Left lung (tissue), 14 donors: ENCODE data around the gene TTC39A. TPM values are rescaled to one million over a fixed set of nuclear protein-coding genes. Genes with fewer than 3 reads are reported as not detected.

Experiments used
- ATAC-seq: fragments of 200-7000 bp; cut with Tn5 transposase; one replicate; pipeline ENCODE4 v1.9.1; 2020; ENCODE audit warnings: moderate library complexity
- DNase-seq, 4 donors: peaks; one replicate each; pipeline ENCODE4 v3.0.0-alpha.2; 2013 to 2020
- H3K27ac ChIP-seq, 2 donors: fragments of 200-600 bp; sonication (generic) in 1 of 2; one replicate each; pipeline versions ENCODE4 v1.5.0 to v1.8.0; 2020 to 2021
- H3K27me3 ChIP-seq, 2 donors: fragments of 200-600 bp; sonication (generic) in 1 of 2; one replicate each; pipeline versions ENCODE4 v1.5.0 to v1.8.0; 2020 to 2021
- H3K36me3 ChIP-seq, 2 donors: fragments of 200-600 bp; sonication (generic) in 1 of 2; one replicate each; pipeline versions ENCODE4 v1.5.0 to v1.8.0; 2020 to 2021
- H3K4me1 ChIP-seq, 2 donors: fragments of 200-600 bp; one replicate each; pipeline ENCODE4 v1.8.0; 2021
- H3K4me3 ChIP-seq, 2 donors: fragments of 200-600 bp; sonication (generic) in 1 of 2; one replicate each; pipeline versions ENCODE4 v1.5.0 to v1.8.0; 2020 to 2021; ENCODE audit warnings: mild to moderate bottlenecking in 1 of 2
- H3K9me3 ChIP-seq, 2 donors: fragments of 200-600 bp; sonication (generic) in 1 of 2; one replicate each; pipeline versions ENCODE4 v1.5.0 to v1.8.0; 2020 to 2021
- CTCF ChIP-seq, 2 donors: fragments of 200-600 bp; sonication (generic) in 1 of 2; IDR thresholded peaks; one replicate each; pipeline versions ENCODE4 v1.5.0 to v1.8.0; 2021; ENCODE audit warnings: antibody characterized with exemption in 2 of 2
- intact Hi-C, 2 donors: fragments of 100-400 bp; cut with DNase I; formaldehyde crosslinking; loops; one replicate each; pipeline versions ENCODE4 v1.11.2 to v1.14.2; 2022
- long read RNA-seq, 12 donors: library from polyadenylated mRNA in 2 of 12; unstranded in 2 of 12; transcript quantifications; one replicate each; pipeline ENCODE4 v2.0.0 and lab custom pipeline, GENCODE V29; 2019 to 2026
- polyA plus RNA-seq, 6 donors: library from polyadenylated mRNA; unstranded; fragments of 120-200 nt; gene quantifications; one replicate each; pipeline ENCODE4 v1.2.1, GENCODE V29; 2013; ENCODE audit not compliant: insufficient read length in 6 of 6
- total RNA-seq, 2 donors: library from RNA; stranded (reverse); fragmentation: NEBNext Ultra II Directional; extraction: Animal tissue kit (Norgen Biotek cat#: 25700); gene quantifications; one replicate each; pipeline ENCODE4 v1.2.1, GENCODE V29; 2021
- donor health status: DM: no; HTN: yes; CAD: no.
- donor health status: DM: no; HTN: no; CAD: no.

The TTC39A gene
- total RNA-seq (10 to 100 TPM; 40.8 to 44.6 TPM), polyA plus RNA-seq (10 to 100 TPM in 2 of 6 donors, 1 to 10 TPM in 4; 8.0 to 16.0 (median 9.2) TPM)
- long read RNA-seq, donor 1, partial matches to known transcripts = 0 of 2 reads
- long read RNA-seq, donor 1, other reads (novel, unspliced or antisense) = 0 of 2 reads
- long read RNA-seq, donor 2 = 0 reads
- long read RNA-seq, donor 3, partial matches to known transcripts = 0 of 1 reads
- long read RNA-seq, donor 3, other reads (novel, unspliced or antisense) = 0 of 1 reads
- long read RNA-seq, donor 4, partial matches to known transcripts = 1 of 9 reads
- long read RNA-seq, donor 4, other reads (novel, unspliced or antisense) = 7 of 9 reads
- long read RNA-seq, donor 5 = 0 reads
- long read RNA-seq, donor 6 = 0 reads
- long read RNA-seq, donor 7, partial matches to known transcripts = 0 of 1 reads
- long read RNA-seq, donor 7, other reads (novel, unspliced or antisense) = 0 of 1 reads
- long read RNA-seq, donor 8, partial matches to known transcripts = 0 of 1 reads
- long read RNA-seq, donor 8, other reads (novel, unspliced or antisense) = 0 of 1 reads
- long read RNA-seq, donor 9 = 0 reads
- long read RNA-seq, donor 10, partial matches to known transcripts = 0 of 11 reads
- long read RNA-seq, donor 10, other reads (novel, unspliced or antisense) = 7 of 11 reads
- long read RNA-seq, donor 11 = 0 reads
- long read RNA-seq, donor 12 = 0 reads

GRCh38 chr1:51330331-51331201 lies at the start of gene TTC39A:
Gene TTC39A (minus strand): TSS chr1:51330562. CDS start chr1:51330477, 85 bp downstream.
- Histone ChIP-seq H3K27ac (peak within 1 kb of the TSS; percentile 57 to 62), H3K9me3 (no peaks in the 10 kb centered on the region), H3K27me3 (peaks cover 0 to 31% of the 10 kb centered on the region in 2 donors), H3K4me1 (peaks cover 4 to 13% of the 10 kb centered on the region in 2 donors), H3K4me3 (peak within 1 kb of the TSS; percentile 15 to 43), H3K36me3 (no peaks in the 10 kb centered on the region)
- intact Hi-C loops = no loop called here
- ATAC-seq (peak; percentile 12), DNase-seq (no peak)
- TF ChIP-seq CTCF (IDR thresholded peaks at IDR 0.05) = no peak

GRCh38 chr1:51378871-51379270 lies 48.5 kb upstream of the TTC39A start:
- Histone ChIP-seq H3K36me3 (peaks cover 0 to 79% of the 10 kb centered on the region in 2 donors), H3K27me3 (no peaks in the 10 kb centered on the region), H3K4me1 (no peaks in the 10 kb centered on the region), H3K9me3 (peaks cover 0 to 2% of the 10 kb centered on the region in 2 donors), H3K4me3 (no peak overlapping the region), H3K27ac (no peak overlapping the region)
- ATAC-seq (no peak), DNase-seq (no peak)
- intact Hi-C loops = no loop called here
- no peak for TF ChIP-seq CTCF (IDR thresholded peaks at IDR 0.05)

GRCh38 chr1:51373898-51374297 lies 43.5 kb upstream of the TTC39A start:
- Histone ChIP-seq H3K4me3 (no peak overlapping the region), H3K36me3 (peaks cover 0 to 80% of the 10 kb centered on the region in 2 donors), H3K4me1 (no peaks in the 10 kb centered on the region), H3K9me3 (no peaks in the 10 kb centered on the region), H3K27ac (no peak overlapping the region), H3K27me3 (no peaks in the 10 kb centered on the region)
- DNase-seq (no peak), ATAC-seq (no peak)
- intact Hi-C loops = no loop called here
- no peak for TF ChIP-seq CTCF (IDR thresholded peaks at IDR 0.05)

GRCh38 chr1:51372561-51372960 lies 42.2 kb upstream of the TTC39A start:
- Histone ChIP-seq H3K4me1 (no peaks in the 10 kb centered on the region), H3K36me3 (peaks cover 0 to 73% of the 10 kb centered on the region in 2 donors), H3K27ac (no peak overlapping the region), H3K4me3 (no peak overlapping the region), H3K27me3 (no peaks in the 10 kb centered on the region), H3K9me3 (no peaks in the 10 kb centered on the region)
- intact Hi-C loops = no loop called here
- ATAC-seq (no peak), DNase-seq (no peak)
- TF ChIP-seq CTCF (IDR thresholded peaks at IDR 0.05) = no peak
